H1 (cell line): ENCODE results near the gene IL2RG. TPM values are rescaled to one million over a fixed set of nuclear protein-coding genes. Genes with fewer than 3 reads are reported as not detected.

Source experiments
- CTCF ChIA-PET: fragments of 300-600 bp; sonication (Branson Sonifier 250); formaldehyde crosslinking; loops from one replicate; lab custom pipeline; 2021; ENCODE audit not compliant: partially characterized antibody; lab: Charles Lee
- POLR2A ChIA-PET: fragments of 300-600 bp; sonication (Branson Sonifier 250); formaldehyde crosslinking; loops from one replicate; lab custom pipeline; 2021; ENCODE audit warnings: inconsistent platforms; ENCODE audit not compliant: partially characterized antibody; lab: Charles Lee
- DNase-seq, 2 experiments: peaks; one replicate each; pipeline versions ENCODE4 v3.0.0 to v3.0.0-alpha.2; 2010 to 2022; ENCODE audit warnings: low spot score in 2 of 2, low read depth in 1 of 2, mixed read lengths in 1 of 2
- FAIRE-seq: peaks from 2 replicates; lab custom pipeline; 2011; peaks lifted over from hg19 to GRCh38; lab: Jason Lieb, UNC
- H2AFZ ChIP-seq: 2 replicates; pipeline ENCODE4 v1.8.1; 2012; ENCODE audit warnings: low read length, inconsistent platforms
- H2AK5ac ChIP-seq: 2 replicates; pipeline ENCODE4 v1.6.1; 2013; ENCODE audit warnings: low read depth, low read length
- H2BK120ac ChIP-seq: replicated peaks from 2 replicates; pipeline ENCODE3; 2013; ENCODE audit warnings: low read depth, low read length, inconsistent platforms
- H2BK12ac ChIP-seq: 2 replicates; pipeline ENCODE4 v1.6.1; 2013; ENCODE audit warnings: low read depth, low read length
- H2BK15ac ChIP-seq: 2 replicates; pipeline ENCODE4 v1.6.1; 2013; ENCODE audit warnings: low read length
- H2BK20ac ChIP-seq: 2 replicates; pipeline ENCODE4 v1.6.1; 2013; ENCODE audit warnings: low read length
- H2BK5ac ChIP-seq: 2 replicates; pipeline ENCODE4 v1.6.1; 2013; ENCODE audit warnings: low read depth, low read length
- H3K14ac ChIP-seq: 2 replicates; pipeline ENCODE4 v1.6.1; 2013; ENCODE audit warnings: inconsistent platforms; ENCODE audit not compliant: insufficient read length
- H3K18ac ChIP-seq: 2 replicates; pipeline ENCODE4 v1.6.1; 2013; ENCODE audit warnings: low read length; ENCODE audit errors: extremely low read depth
- H3K23ac ChIP-seq: 2 replicates; pipeline ENCODE4 v1.6.1; 2013; ENCODE audit warnings: inconsistent platforms; ENCODE audit not compliant: insufficient read length
- H3K23me2 ChIP-seq: 2 replicates; pipeline ENCODE4 v1.6.1; 2013; ENCODE audit warnings: low read depth, low read length
- H3K27ac ChIP-seq: 2 replicates; pipeline ENCODE4 v1.6.1; 2011; ENCODE audit warnings: low read depth, low read length, inconsistent platforms
- H3K27me3 ChIP-seq, 4 experiments: replicated peaks in 1 of 4; 1 replicate in 1 of 4; 2 replicates in 3 of 4; pipeline versions ENCODE4 v1.6.1 to v1.8.1; 2011 to 2013; ENCODE audit warnings: low read length in 3 of 4, mild to moderate bottlenecking in 3 of 4, inconsistent platforms in 2 of 4, mixed read lengths in 2 of 4, moderate library complexity in 1 of 4; ENCODE audit not compliant: control insufficient read depth in 3 of 4, insufficient read depth in 3 of 4; ENCODE audit errors: extremely low read depth in 1 of 4
- H3K36me3 ChIP-seq, 4 experiments: 2 replicates each; pipeline versions ENCODE4 v1.6.1 to v1.8.1; 2011 to 2013; ENCODE audit warnings: mild to moderate bottlenecking in 4 of 4, low read length in 3 of 4, moderate library complexity in 2 of 4, control low read depth in 1 of 4, inconsistent platforms in 1 of 4; ENCODE audit not compliant: insufficient read depth in 4 of 4, control insufficient read depth in 2 of 4
- H3K4ac ChIP-seq: replicated peaks from 2 replicates; pipeline ENCODE3; 2013; ENCODE audit warnings: low read length, low read depth, mixed read lengths, inconsistent platforms; ENCODE audit not compliant: insufficient read length
- H3K4me1 ChIP-seq, 4 experiments: replicated peaks in 1 of 4; 1 replicate in 1 of 4; 2 replicates in 3 of 4; pipeline versions ENCODE4 v1.6.1 to v1.8.1; 2011 to 2013; ENCODE audit warnings: low read length in 3 of 4, inconsistent platforms in 2 of 4, mixed read lengths in 1 of 4; ENCODE audit not compliant: insufficient read depth in 4 of 4, control insufficient read depth in 3 of 4
- H3K4me2 ChIP-seq, 2 experiments: 2 replicates each; pipeline versions ENCODE4 v1.6.1 to v1.8.1; 2011 to 2013; ENCODE audit warnings: low read depth in 2 of 2, low read length in 2 of 2, control low read depth in 1 of 2, inconsistent platforms in 1 of 2, mild to moderate bottlenecking in 1 of 2; ENCODE audit not compliant: insufficient read depth in 1 of 2
- H3K4me3 ChIP-seq, 4 experiments: fragments of 200-600, 300-600 bp in 1 of 4; sonication (generic), shearing (Covaris generic), sonication (Bioruptor Twin) in 1 of 4; 2 replicates each; pipeline versions ENCODE4 v1.5.1 to v1.8.1; 2011 to 2016; ENCODE audit warnings: low read length in 4 of 4, low read depth in 3 of 4, control low read depth in 2 of 4, inconsistent platforms in 2 of 4, mild to moderate bottlenecking in 2 of 4, mixed read lengths in 1 of 4, moderate library complexity in 1 of 4; ENCODE audit not compliant: insufficient read depth in 2 of 4; ENCODE audit errors: extremely low read depth in 1 of 4
- H3K56ac ChIP-seq: replicated peaks from 2 replicates; pipeline ENCODE3; 2013; ENCODE audit warnings: low read depth, mild to moderate bottlenecking, mixed read lengths, low read length, inconsistent platforms; ENCODE audit not compliant: insufficient read length
- H3K79me1 ChIP-seq: 2 replicates; pipeline ENCODE4 v1.6.1; 2013; ENCODE audit warnings: low read depth, low read length, control low read depth
- H3K79me2 ChIP-seq, 2 experiments: 2 replicates each; pipeline versions ENCODE4 v1.6.1 to v1.8.1; 2012 to 2013; ENCODE audit warnings: low read length in 2 of 2, mild to moderate bottlenecking in 2 of 2, inconsistent platforms in 1 of 2; ENCODE audit not compliant: insufficient read depth in 2 of 2, control insufficient read depth in 1 of 2
- H3K9ac ChIP-seq, 4 experiments: replicated peaks in 1 of 4; 1 replicate in 1 of 4; 2 replicates in 3 of 4; pipeline versions ENCODE4 v1.6.1 to v1.8.1; 2011 to 2013; ENCODE audit warnings: low read depth in 3 of 4, low read length in 3 of 4, control low read depth in 2 of 4, mild to moderate bottlenecking in 2 of 4, moderate library complexity in 2 of 4, inconsistent platforms in 1 of 4; ENCODE audit errors: extremely low read depth in 1 of 4
- H3K9me3 ChIP-seq, 2 experiments: 2 replicates each; pipeline versions ENCODE4 v1.6.1 to v1.8.1; 2012 to 2013; ENCODE audit warnings: mild to moderate bottlenecking in 2 of 2, moderate library complexity in 2 of 2, control low read depth in 1 of 2, inconsistent platforms in 1 of 2, low read depth in 1 of 2, low read length in 1 of 2, mixed read lengths in 1 of 2; ENCODE audit not compliant: insufficient read depth in 2 of 2
- H4K20me1 ChIP-seq, 2 experiments: replicated peaks in 1 of 2; 2 replicates each; pipeline versions ENCODE3 to v1.8.1; 2011 to 2013; ENCODE audit warnings: inconsistent platforms in 2 of 2, low read length in 2 of 2, mild to moderate bottlenecking in 1 of 2; ENCODE audit not compliant: insufficient read depth in 2 of 2, control insufficient read depth in 1 of 2
- H4K5ac ChIP-seq: 2 replicates; pipeline ENCODE4 v1.6.1; 2013; ENCODE audit warnings: low read length, low read depth, mixed read lengths, inconsistent platforms; ENCODE audit not compliant: insufficient read length
- H4K8ac ChIP-seq: 2 replicates; pipeline ENCODE4 v1.8.0; 2013; ENCODE audit warnings: mild to moderate bottlenecking, moderate library complexity, low read length, inconsistent platforms; ENCODE audit not compliant: insufficient read depth; ENCODE audit errors: extremely low read depth
- H4K91ac ChIP-seq: replicated peaks from 2 replicates; pipeline ENCODE3; 2013; ENCODE audit warnings: low read length, mixed read lengths, inconsistent platforms; ENCODE audit not compliant: insufficient read length
- RAD21 ChIP-seq, 2 experiments: IDR thresholded peaks in 1 of 2; conservative IDR thresholded peaks in 1 of 2; 2 replicates each; pipeline ENCODE4 v1.6.1; 2011; ENCODE audit warnings: low read depth in 2 of 2, low read length in 2 of 2, improper control_type of control experiment in 1 of 2, inconsistent platforms in 1 of 2, mild to moderate bottlenecking in 1 of 2, moderate library complexity in 1 of 2
- WGBS, 2 experiments: shearing (Covaris generic) in 1 of 2; methylation state at CpG; one replicate each; pipeline versions ENCODE4 v1.1.6 to v1.1.7; 2013 to 2015; ENCODE audit warnings: low lambda C conversion rate in 2 of 2, mixed read lengths in 2 of 2, inconsistent platforms in 1 of 2, low coverage in 1 of 2, missing lambda C conversion rate in 1 of 2; ENCODE audit not compliant: insufficient replicate concordance in 2 of 2, insufficient coverage in 1 of 2, insufficient read length in 1 of 2; ENCODE audit errors: extremely low coverage in 1 of 2, missing lambda C conversion rate in 1 of 2; 5-methylcytosine and 5-hydroxymethylcytosine counted together
- polyA plus RNA-seq, 7 experiments: library from polyadenylated mRNA; depleted of rRNA in 3 of 7; stranded (reverse) in 5 of 7; unstranded in 2 of 7; fragments of >200 nt in 5 of 7; fragments of 200-250 nt in 2 of 7; gene quantifications; 1 replicate in 5 of 7; 2 replicates in 1 of 7; 4 replicates in 1 of 7; pipeline versions ENCODE4 v1.2.1 to v1.2.3, GENCODE V29; 2011 to 2013; ENCODE audit warnings: missing spikeins in 2 of 7, mixed read lengths in 2 of 7
- total RNA-seq: library from RNA; stranded (reverse); fragmentation: NEBNext Ultra II Directional; extraction: Animal tissue kit (Norgen Biotek cat#: 25700); gene quantifications from 2 replicates; pipeline ENCODE4 v1.2.1, GENCODE V29; 2021

The IL2RG gene
- total and polyA plus RNA-seq, 2 of the 8 experiments (the other 6 are each of a cell fraction or from before 2014, with no cell fraction given) = not detected

- Histone ChIP-seq H3K36me3 (peaks cover 0 to 6% (median 0%) of the 10 kb centered on the region in 4 experiments; a peak in 1 of 8 replicates), H4K91ac (no peak overlapping the region), H3K18ac (no peak overlapping the region; the same call in 1 of the 2 replicates), H3K4me3 (peak overlapping the region; percentile 16 to 53 (median 24); a peak in 5 of 8 replicates), H3K27me3 (peaks cover 0 to 5% (median 0%) of the 10 kb centered on the region in 4 experiments; a peak in 1 of 7 replicates), H3K9ac (no peak overlapping the region), H3K23me2 (peaks cover 10% of the 10 kb centered on the region), H3K23ac (no peak overlapping the region), H3K9me3 (no peaks in the 10 kb centered on the region), H2AK5ac (no peak overlapping the region), H2BK5ac (peak overlapping the region; percentile 44; the same call in 1 of the 2 replicates), H3K14ac (no peak overlapping the region), H3K56ac (no peak overlapping the region), H2BK15ac (no peak overlapping the region), H3K27ac (no peak overlapping the region), H4K20me1 (peaks cover 0 to 2% of the 10 kb centered on the region in 2 experiments), H3K4ac (no peak overlapping the region), H4K5ac (no peak overlapping the region), H2BK12ac (no peak overlapping the region), H2BK120ac (no peak overlapping the region), H3K79me2 (peaks cover 0 to 8% of the 10 kb centered on the region in 2 experiments; a peak in 2 of 4 replicates), H3K4me2 (peak overlapping the region; percentile 68 to 95), H3K79me1 (no peaks in the 10 kb centered on the region; the same call in 1 of the 2 replicates), H2BK20ac (0 out of 2 replicates have a peak overlapping the region, but pooled peaks have one; percentile 48), H3K4me1 (peaks cover 7 to 32% (median 17%) of the 10 kb centered on the region in 4 experiments), H4K8ac (no peak overlapping the region; the same call in 1 of the 2 replicates), H2AFZ (no peak overlapping the region)
- 13% methylated on average over 3 of the region's 5 CpGs; no CpG with 5 or more reads in 1 of the 2 experiments for WGBS, 2 experiments
- CTCF ChIA-PET = interaction anchor here (0.8 to 1.3 kb wide), 10 partner anchors 15 to 237 kb away, joined by 3 to 8 read pairs (median 4); no protein-coding TSS in a partner anchor
- TF ChIP-seq RAD21 (IDR thresholded peaks at IDR 0.05 in 1 of 2, conservative IDR thresholded peaks at IDR 0.05 in 1 of 2; ENCODE audit: low read depth in 2 of 2, low read length in 2 of 2) = no peak
- DNase-seq = no peak
- POLR2A ChIA-PET = interaction anchor here (0.9 to 2.4 kb wide), 7 partner anchors 13 to 31 kb away, joined by 3 to 17 read pairs (median 4); partner anchors contain the start of genes IL2RG, MED12 and SNX12
- FAIRE-seq = no peak
Measured at GRCh38 chrX:71098951-71099506, 12.3 kb downstream of the IL2RG start.
